ENCODE results near the gene SMAD3. TPM values are rescaled to one million over a fixed set of nuclear protein-coding genes. Genes with fewer than 3 reads are reported as not detected.

Gene SMAD3
- total RNA-seq, 2 donors from 2014 or later: 20.8 to 37.8 TPM

GRCh38 chr15:67097424-67097823 lies 32.0 kb downstream of the SMAD3 start:
- H3K36me3 ChIP-seq: no peaks in the 10 kb centered on the region
- H3K4me1 ChIP-seq: peaks cover 0 to 63% of the 10 kb centered on the region in 2 donors
- TF ChIP-seq CTCF (IDR thresholded peaks at IDR 0.05): no peak
- peak overlapping the region; percentile 74 to 79 for H3K27ac ChIP-seq
- DNase-seq (ENCODE audit: low spot score): no peak
- H3K27me3 ChIP-seq: no peaks in the 10 kb centered on the region
- H3K9me3 ChIP-seq: no peaks in the 10 kb centered on the region
- H3K4me3 ChIP-seq: no peak overlapping the region

- Histone ChIP-seq H3K27ac (peak overlapping the region; percentile 74 to 79), H3K4me3 (no peak overlapping the region), H3K36me3 (no peaks in the 10 kb centered on the region), H3K9me3 (no peaks in the 10 kb centered on the region), H3K27me3 (no peaks in the 10 kb centered on the region), H3K4me1 (peaks cover 0 to 63% of the 10 kb centered on the region in 2 donors)
- DNase-seq (ENCODE audit: low spot score): no peak
- TF ChIP-seq CTCF (IDR thresholded peaks at IDR 0.05): no peak
Measured at GRCh38 chr15:67097930-67098740, 32.7 kb downstream of the SMAD3 start.

GRCh38 chr15:67098768-67099282 lies 33.4 kb downstream of the SMAD3 start:
- Histone ChIP-seq H3K36me3 (no peaks in the 10 kb centered on the region), H3K9me3 (no peaks in the 10 kb centered on the region), H3K4me1 (peaks cover 0 to 65% of the 10 kb centered on the region in 2 donors), H3K27ac (peak overlapping the region; percentile 74 to 79), H3K4me3 (no peak overlapping the region), H3K27me3 (no peaks in the 10 kb centered on the region)
- no peak for TF ChIP-seq CTCF (IDR thresholded peaks at IDR 0.05)
- DNase-seq (ENCODE audit: low spot score): no peak

- DNase-seq (ENCODE audit: low spot score): no peak
- Histone ChIP-seq H3K4me3 (no peak overlapping the region), H3K4me1 (peaks cover 0 to 77% of the 10 kb centered on the region in 2 donors), H3K9me3 (no peaks in the 10 kb centered on the region), H3K36me3 (no peaks in the 10 kb centered on the region), H3K27me3 (no peaks in the 10 kb centered on the region), H3K27ac (no peak overlapping the region)
- TF ChIP-seq CTCF (IDR thresholded peaks at IDR 0.05): no peak
Measured at GRCh38 chr15:67100124-67100791, 34.9 kb downstream of the SMAD3 start.

GRCh38 chr15:67100801-67101581 lies 35.6 kb downstream of the SMAD3 start:
- Histone ChIP-seq H3K4me1 (peaks cover 0 to 84% of the 10 kb centered on the region in 2 donors), H3K4me3 (no peak overlapping the region), H3K36me3 (no peaks in the 10 kb centered on the region), H3K27ac (no peak overlapping the region), H3K9me3 (no peaks in the 10 kb centered on the region), H3K27me3 (no peaks in the 10 kb centered on the region)
- DNase-seq (ENCODE audit: low spot score): no peak
- TF ChIP-seq CTCF (IDR thresholded peaks at IDR 0.05): no peak

All from right atrium auricular region (tissue), 2 donors.